Activated CD4-positive, alpha-beta T cell treated with anti-CD3 and anti-CD28 coated beads for 1 hour (primary cell): ENCODE measurements around the gene ELP6.

ENCODE experiments used
- DNase-seq: peaks from one replicate; pipeline ENCODE4 v3.0.0-alpha.2; 2020

The ELP6 gene, protein sequence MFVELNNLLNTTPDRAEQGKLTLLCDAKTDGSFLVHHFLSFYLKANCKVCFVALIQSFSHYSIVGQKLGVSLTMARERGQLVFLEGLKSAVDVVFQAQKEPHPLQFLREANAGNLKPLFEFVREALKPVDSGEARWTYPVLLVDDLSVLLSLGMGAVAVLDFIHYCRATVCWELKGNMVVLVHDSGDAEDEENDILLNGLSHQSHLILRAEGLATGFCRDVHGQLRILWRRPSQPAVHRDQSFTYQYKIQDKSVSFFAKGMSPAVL

DNA sequence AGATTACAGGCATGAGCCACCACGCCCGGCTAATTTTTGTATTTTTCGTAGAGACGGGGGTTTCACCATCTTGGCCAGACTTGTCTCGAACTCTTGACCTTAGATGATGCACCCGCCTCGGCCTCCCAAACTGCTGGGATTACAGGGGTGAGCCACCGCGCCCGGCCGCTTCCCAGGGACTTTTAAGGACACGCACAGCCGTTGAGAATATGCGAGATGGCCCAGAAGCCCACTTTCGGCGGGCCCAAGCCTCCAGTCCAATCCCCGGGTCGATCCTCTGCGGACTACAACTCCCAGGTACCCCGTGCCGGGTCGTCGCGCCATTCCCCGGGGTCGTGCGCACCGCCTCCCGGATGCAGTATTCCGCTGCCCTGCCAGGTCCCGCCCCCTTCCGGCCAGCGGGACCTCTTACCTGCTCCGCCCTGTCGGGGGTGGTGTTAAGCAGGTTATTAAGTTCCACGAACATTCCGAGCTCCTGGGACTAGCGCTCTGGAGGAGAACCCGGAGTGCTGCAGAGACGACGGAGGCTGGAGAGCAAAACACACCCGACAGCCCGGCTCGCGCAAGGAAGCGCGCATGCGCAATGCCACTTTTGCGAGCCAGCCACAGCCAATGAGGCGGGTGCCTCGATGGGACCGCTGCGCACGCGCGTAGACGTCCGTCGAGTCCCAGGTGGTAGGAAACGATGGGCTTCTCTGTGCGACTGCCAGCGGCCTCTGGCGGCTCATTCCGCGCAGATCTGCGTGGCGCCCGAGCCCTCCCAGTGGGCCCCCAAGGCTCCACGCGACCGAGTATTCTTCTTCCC is at the start of gene ELP6:
TSS of gene ELP6 (minus strand) at position 588 of the 805 bp plus-strand sequence. CDS start at position 466, 122 bp downstream.
- peak; percentile 96 for DNase-seq

DNA sequence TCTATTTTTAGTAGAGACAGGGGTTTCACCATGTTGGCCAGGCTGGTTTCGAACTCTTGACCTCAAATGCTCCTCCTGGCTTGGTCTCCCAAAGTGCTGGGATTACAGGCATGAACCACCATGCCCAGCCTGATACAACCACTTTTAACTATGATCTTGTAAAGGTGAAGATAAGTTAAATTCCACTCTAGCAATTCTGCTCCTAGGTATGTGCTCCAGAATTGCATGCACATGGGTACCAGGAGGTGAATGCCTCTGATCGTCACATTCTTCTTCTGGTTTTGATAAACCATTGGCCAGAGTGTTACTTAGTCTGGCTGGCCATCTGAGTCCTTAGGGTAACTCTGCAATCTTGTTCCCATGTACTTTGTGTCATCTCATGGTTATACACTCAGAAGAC is 42.8 kb upstream of the ELP6 start:
- DNase-seq: no peak

DNA sequence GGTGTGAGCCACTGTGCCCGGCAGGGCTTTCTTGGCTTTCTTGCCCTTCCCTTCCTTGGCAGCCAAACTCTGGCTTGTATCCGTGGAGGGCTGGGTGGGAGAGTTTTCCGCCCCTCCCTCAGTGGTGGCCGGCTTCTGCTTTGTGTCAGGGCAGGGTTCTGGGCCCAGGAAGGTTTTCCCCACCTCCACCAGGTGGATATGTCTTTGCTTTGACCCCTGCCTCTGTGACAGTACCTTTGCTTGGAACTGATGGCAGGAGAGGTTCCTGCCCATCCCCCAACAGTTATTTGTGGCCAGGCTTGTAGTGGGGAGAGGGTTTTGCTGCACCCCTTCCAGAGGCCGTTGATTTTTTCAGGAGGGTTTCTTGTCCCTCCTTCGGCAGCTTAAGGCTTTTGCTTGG is 40.8 kb upstream of the ELP6 start:
- no peak for DNase-seq

DNA sequence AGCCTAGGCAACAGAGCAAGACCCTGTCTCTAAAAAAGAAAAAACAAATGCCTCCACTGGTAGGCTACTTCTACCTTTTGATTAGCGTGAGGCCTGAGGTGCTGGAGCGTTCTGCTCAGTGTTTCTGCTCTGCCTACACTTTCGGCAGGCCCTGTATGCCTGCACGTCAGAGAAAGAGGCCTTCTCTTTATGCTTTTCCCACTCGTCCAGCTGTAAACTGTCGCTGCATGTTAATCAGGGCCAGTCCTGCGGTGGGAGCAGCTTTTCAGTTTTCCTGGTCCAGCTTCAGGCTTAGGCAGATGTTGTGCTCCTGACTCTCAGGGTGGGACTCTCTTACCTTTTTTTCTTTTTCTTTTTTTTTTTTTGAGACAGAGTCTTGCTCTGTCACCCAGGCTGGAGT is 39.9 kb upstream of the ELP6 start:
- no peak for DNase-seq

DNA sequence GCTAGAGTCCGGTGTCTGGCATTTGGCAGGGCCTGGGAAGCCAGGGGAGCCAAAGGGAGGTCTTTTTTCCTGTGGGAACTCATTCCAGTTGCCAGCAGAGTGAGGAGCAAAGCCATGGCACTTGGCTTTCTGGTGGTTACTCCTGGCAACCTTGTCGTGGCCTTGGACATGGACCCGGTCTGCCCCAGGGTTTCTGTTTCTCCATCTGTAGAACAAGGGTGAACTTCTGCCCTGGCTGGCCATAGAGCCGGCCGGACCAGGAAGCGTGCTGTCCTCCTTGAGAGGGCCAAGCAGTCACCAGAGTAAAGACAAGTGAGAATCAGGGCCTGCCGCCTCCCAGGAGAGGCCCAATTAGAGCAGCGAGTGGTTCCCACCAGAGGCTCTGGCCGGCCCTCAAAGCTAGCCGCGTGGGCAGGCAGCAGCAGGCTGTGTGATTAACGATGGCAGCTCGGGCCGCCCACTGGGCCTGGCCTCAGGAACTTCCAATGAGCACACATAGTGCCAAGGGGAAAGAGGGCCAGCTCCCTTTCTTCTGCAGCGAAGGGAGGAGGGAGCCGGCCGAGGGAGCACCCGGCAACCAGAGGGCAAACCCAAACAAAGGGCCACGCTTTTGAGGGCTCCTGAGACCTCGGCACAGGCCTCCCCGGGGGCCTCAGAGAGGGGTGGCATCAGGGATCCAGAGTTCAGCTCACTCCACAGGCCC is 29.1 kb upstream of the ELP6 start:
- no peak for DNase-seq

DNA sequence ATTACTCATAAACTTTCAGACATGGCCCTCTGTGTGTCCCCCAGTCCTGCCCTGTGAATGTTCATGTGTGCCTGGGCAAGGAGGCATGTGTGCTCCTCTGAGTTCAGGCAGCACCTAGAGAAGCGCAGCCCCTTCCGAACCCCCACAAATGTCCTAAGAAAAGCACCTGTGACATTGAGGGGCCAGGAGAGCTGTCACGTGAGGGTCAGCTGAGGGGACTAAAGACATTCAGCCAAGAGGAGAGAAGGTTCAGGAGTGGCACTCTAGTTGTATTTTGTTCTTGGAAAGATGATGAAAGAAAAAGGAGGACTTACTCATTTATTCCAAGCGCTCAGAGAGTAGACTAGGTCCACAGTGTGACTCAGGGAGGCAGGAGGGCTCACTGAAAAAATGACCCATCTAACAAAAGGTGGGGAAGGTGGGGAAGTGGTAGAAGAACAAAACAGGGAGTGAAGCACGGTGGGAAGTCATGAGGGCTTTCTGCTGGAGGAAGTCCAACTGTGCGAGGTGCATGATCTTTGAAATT is 28.1 kb upstream of the ELP6 start:
- no peak for DNase-seq

DNA sequence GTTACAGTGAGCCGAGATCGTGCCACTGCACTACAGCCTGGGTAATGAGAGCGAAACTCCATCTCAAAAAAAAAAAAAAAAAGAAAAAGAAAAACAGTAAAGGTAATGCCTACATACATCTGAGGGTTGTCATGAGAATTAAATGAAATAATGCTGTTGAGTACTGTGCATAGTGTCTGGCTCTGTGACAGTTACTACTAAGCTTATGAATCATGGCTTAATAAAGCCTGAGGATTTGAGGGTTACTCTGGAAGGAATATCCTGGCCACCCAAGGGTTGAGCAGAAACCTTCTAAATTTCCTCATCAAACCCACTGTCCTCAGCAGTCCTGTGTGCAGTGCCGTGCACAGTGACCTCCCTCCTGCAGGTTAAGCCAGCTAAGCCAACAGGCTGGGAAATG is 26.8 kb upstream of the ELP6 start:
- DNase-seq: no peak

DNA sequence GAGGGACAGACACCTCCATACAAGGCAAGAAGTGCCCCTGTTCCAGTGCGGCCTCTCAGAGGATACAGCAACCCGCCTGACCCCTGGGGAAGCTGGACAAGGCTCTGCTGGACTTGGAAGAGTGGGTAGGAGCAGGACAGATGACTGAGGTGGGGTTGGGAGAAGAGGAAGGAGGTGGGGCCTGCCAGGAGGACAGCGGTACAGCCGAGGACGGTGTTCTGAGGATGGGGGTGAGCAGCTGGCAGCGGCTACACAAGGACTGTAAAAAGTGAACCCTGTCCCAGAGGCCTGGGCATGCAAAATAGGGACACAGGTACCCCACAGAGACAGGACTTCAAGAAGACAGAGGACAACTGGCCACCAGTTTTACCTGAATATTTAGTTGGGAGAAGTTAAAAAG is 23.5 kb upstream of the ELP6 start:
- no peak for DNase-seq

DNA sequence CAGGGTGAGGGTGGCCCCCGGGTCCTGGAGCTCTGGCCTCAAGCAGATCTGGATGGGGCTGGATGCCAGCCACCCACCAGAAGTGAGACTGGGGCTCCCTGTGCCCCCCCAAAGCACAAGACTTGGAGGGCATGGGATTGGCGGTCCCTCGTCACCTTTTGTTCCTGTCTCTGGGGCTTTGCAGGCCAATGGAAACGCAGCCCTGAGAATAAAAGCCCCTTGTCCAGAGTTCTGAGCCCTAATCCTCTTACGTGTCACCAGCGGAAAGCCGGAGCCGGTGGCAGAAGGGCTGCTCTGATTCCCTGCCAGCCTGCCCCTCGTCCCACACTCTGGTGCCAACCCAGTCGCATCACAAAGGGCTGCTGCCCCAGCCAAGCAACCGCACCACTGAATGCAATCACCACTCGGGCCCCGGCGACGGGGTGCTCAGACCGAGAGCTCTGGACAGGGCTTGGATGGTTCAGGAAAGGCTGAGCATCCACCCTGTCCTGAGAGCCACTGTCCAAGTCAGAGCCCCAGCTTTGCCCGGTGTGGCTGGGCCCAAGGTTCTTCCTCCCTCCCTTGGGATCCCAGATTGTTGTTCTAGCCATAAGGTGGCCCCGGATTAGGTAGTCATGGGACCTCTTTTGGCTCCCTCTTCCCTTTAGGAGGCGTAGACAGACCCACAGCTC is 22.8 kb upstream of the ELP6 start:
- DNase-seq: no peak

DNA sequence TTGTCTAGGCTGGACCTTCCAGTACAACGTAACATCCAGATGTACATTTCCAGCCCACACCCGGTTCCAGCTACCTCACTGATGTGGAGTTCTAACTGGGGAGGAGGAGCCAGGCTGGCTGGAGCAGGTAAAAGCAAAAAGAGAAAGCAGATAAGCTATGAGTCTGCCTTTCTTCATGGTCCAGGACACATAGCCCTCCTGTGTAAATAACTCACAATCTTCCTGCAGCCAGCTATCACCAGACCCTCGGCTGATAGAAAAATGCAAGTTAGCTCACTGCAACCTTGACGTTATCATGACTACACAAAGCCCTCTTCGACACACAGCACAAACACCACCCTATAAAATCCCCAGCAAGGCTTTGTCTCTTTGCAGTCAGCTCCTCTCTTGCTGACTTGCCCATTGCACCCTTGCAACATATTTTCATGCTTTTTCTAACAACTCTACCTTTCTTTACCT is 20.5 kb upstream of the ELP6 start:
- no peak for DNase-seq

DNA sequence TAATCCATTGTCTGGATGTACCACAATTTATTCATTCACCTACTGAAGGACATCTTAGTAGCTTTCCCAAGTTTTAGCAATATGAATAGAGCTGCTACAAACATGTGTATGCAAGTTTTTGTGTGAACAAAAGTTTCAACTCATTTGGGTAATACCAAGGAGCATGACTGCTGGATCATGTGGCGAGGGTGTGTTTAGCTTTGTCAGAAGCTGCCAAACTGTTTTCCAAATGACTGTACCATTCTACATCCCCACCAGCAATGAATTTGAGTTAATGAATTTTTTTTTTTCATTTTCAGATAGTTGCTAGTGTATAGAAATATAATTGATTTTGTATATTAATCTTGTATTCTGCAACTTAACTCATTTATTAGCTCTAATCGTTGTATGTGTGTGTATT is 20.0 kb upstream of the ELP6 start:
- DNase-seq: no peak

DNA sequence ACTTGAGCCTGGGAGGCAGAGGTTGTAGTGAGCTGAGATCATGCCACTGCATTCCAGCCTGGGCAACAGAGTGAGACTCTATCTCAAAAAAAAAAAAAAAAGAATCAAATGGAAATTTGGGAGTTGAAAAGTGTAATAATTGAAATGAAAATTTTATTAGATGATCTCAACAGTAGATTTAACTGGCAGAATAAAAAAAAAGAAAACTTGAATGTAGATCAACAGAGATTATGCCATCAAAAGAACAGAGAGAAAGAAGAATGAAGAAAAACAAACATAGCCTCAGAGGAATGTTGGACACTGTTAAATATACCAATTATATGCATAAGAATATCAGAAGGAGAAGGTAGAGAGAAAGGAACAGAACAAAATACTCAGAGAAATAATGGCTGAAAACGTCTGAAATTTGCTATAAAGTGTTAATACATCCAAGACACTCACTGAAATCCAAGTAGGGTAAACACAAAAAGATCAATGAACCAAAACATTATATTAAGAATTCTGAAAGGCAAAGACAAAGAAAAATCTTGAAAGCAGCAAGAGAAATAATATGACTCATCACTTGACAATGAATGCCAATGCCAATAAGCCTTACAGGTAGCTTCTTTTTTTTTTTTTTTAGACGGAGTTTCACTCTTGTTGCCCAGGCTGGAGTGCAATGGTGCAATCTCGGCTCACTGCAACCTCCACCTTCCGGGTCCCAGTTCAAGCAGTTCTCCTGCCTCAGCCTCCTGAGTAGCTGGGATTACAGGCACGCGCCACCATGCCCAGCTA is 14.6 kb upstream of the ELP6 start:
- no peak for DNase-seq

DNA sequence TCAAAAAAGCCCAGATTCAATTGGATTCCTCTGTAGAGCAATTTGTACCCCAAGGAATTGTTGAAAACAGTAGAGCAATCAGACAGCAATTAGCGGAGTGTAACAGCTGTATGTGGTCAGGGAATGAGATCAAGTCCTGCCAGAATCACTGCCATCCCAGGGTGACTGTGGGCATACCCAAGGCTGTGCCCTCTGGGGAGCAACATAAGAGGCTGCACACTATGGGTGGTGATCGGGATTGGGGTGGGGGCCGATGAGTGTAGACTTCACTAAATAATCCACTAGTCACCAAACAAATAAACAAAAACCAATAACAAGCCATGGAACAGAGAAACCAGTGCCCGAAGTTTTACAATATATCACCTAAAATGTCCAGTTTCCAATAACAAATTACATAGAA is 12.1 kb upstream of the ELP6 start:
- no peak for DNase-seq

DNA sequence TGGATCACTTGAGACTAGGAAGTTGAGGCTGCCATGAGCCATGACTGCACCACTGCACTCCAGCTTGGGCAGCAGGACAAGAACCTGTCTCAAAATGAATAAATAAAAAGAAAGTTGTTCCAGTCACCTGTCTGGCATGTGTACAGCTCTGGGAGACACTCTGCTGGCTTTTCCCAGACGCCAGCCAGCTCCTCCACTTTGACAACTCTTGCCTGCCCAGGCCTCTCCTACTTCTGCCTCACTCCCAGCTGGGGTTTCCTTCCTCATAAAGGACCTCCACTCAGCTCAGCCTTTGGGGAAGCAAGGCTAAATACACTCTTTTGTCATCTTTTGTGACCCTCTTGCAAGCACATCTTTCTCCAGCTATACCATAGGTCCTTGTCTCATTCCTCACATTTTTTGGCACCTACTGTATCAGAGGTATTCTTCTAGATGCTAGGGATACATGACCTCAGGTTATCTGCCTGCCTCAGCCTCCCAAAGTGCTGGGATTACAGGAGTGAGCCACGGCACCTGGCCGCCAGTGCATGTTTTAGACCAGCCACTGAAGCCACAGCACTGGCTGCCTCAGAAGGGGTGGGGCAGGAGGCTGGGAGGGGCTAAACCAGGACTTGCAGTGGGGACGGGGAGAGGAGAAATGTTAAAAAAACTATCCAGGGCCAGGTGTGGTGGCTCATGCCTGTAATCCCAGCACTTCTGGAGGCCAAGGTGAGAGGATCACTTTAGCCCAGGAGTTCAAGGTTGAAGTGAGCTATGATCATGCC is 10.0 kb upstream of the ELP6 start:
- no peak for DNase-seq

DNA sequence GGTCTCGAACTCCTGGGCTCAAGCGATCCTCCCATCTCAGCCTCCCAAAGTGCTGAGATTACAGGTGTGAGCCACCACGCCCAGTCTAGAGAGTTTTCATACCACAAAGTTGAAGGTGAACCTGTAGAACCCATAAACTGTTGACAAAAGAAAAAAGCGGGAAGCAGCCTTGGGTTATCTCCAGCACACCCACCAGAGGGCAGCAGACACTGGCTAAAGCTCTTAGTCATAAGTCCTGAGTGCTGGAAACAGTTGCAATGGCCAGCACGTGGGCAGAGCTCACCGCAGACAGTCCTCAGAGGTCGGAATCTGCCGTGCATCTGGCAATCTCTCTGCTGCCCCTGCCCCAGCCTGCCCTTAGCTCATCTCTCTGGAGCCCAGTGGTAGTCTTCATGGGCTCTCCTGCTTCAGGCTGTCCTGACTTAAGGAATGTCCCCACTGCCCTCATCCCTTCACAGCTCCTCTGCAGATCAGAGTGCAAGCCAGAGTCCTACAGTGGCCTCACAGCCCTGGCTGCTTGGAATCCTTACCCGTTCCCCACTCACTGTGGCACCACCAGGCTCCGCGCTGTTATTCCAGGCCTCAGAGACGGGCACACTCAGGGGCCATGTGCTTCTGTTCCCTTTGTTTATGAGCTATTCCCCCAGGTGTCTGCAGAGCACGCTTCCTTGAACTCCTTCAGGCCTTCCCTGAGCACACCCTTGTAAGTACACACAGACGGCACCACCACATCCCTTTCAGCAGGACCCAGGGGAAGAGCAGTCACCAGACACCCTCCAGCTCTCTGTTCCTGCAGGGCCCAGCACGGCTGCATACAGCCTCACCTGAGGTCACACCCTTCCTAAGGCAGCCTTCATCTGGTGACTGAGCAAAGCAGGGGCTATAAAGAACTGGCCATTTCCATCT is 8.8 kb upstream of the ELP6 start:
- DNase-seq: peak; percentile 57

DNA sequence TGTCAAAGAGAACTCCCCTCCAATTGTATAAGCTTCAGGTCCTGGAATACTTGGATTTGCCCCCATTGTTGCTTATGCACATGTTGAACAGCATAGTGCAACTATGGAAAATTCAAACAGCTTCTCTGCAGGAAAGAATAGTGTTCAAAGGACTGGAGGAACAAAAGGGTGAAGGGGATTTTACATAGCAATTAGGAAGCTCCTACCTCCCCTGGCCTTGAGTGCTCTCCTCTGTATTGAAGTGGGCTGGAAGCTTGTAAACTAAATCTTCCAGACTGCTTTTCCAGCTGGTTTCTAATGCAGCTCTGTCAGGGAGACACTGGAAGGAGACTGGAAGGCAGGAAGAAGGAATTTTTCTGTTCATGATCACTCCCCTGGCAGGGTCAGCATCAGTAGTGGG is 7.2 kb upstream of the ELP6 start:
- no peak for DNase-seq

DNA sequence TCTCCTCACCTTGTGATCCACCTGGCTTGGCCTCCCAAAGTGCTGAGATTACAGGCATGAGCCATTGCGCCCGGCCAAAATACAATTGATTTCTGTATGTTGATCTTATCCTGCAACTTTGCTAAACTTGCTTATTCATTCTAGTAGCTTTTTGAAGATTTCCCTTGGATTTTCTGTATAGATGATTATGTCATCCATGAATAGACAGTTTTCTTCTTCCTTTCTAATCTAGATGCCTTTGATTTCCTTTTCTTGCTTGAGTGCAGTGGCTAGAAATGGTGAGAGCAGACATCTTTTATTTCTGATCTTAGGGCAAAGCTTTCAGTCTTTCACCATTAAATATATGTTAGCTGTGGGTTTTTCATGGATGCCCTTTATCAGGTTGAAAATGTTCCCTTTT is 4.4 kb upstream of the ELP6 start:
- no peak for DNase-seq

DNA sequence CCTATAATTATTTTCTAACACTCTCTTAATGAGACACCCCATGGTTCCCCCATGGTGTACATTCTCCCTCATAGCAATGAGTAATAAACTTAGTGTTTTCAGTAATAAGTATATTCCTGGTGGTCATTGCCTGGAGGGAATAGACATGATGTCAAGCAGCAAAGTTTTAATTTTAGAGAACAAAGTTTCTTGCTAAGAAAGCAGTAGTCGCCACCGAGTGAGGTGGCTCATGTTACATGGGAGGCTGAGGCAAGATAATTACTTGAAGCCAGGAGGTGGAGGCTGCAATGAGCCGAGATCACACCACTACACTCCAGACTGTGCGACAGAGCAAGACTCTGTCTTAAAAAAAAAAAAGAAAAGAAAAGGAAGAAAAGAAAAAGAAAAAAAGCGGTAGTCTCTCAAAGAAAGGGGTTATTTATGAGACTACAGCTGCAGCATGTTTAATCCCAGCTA is 2.4 kb upstream of the ELP6 start:
- DNase-seq: no peak

DNA sequence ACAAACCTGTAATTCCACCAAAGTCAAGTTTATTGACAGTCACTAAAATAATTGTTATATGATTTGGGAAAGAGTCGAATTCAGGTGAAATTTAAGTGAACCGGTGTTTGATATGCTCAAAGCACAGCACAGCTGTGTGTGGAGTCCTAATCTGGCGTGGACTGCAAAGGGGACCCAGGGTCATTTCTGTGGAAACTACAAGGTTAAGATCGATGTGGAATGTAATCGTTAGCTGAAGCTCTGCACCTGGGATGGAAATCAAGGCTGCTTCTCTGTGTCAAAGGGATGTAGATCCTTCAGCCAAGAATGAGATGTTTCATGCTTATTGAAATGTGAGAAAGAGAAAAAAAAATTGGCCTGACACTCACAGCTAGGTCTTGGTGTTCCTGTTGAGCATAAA is 1.6 kb upstream of the ELP6 start:
- DNase-seq: no peak

DNA sequence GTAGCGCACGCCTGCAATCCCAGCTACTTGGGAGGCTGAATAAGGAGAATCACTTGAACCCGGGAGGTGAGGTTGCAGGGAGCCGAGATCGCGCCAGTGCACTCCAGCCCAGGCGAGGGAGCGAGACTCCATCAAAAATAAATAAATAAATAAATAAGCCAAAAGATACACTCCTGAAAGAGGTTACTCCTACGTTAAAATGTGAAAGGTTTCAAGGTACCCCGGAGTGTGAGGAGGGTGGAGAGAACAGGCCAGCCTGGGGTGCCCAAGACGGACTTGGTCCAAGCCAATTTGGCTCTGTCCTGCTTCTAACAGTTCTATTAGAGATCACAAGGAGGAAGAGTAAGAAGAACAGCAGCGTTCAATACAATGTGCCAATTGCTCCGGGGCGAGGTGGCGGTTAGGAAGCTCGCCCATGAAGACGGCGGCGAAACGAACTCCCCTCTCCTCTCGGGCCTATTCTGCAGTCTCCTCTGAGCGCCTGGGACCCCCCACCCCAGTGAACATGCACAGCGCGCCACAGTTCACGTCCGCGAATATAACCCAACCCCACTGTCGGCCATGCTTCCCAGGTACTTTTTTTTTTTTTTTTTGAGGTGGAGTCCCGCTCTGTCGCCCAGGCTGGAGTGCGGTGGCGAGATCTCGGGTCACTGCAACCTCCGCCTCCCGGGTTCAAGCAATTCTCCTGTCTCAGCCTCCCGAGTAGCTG is 942 bp downstream of the ELP6 start:
- DNase-seq: no peak
